GM23338 (cell line): ENCODE data around the gene ZNF236.

Source experiments
- CTCF ChIP-seq, 2 experiments: fragments of 200-600 bp in 1 of 2; sonication (generic) in 1 of 2; conservative IDR thresholded peaks; 2 replicates each; pipeline versions ENCODE4 v1.5.1 to v1.6.1; 2016 to 2017; ENCODE audit warnings: antibody characterized with exemption in 2 of 2, low read depth in 2 of 2, mild to moderate bottlenecking in 2 of 2, moderate library complexity in 1 of 2
- POLR2AphosphoS5 ChIP-seq: IDR thresholded peaks from 2 replicates; pipeline ENCODE4 v1.6.1; 2016; ENCODE audit warnings: antibody characterized with exemption, low read depth
- REST ChIP-seq: IDR thresholded peaks from one replicate; pipeline ENCODE4 v1.6.1; 2018; ENCODE audit warnings: antibody characterized with exemption; ENCODE audit not compliant: unreplicated experiment

GRCh38 chr18:76923485-76924085 is 101.2 kb downstream of the ZNF236 start:
- peak; percentile 84 for TF ChIP-seq CTCF (conservative IDR thresholded peaks at IDR 0.05; ENCODE audit: low read depth in 2 of 2)
- no peak for TF ChIP-seq POLR2AphosphoS5
- TF ChIP-seq REST, result no peak
